Measurements from ENCODE around the gene GUCY1B1. TPM values are rescaled to one million over a fixed set of nuclear protein-coding genes. Genes with fewer than 3 reads are reported as not detected.

GUCY1B1 gene
- total RNA-seq, 1 experiment from 2014 or later = 0.50 TPM

DNA sequence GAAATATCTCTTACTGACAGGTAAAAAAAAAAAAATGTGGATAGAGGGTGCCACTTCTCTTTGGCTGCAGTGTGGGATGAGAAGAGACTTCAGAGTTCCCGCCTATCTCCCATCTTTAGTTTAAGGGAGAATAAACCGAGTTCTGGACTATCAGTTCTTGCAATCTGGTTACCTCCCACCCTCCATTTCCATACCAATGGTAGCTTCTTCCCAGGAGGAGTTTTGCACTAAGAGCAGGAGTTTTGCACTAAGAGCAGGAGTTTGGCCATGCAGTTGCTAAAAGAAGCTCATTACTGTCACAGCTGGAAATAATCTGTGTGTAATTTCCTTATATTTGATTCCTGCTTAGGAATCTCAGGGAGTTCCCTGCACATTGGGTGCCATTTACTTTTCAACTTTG is 10.8 kb upstream of the GUCY1B1 start:
- Histone ChIP-seq H3K79me1 (ENCODE audit: insufficient read depth, low read depth, low read length, poor library complexity, severe bottlenecking) (no peaks in the 10 kb centered on the region), H2AK5ac (ENCODE audit: insufficient read length, low read length) (no peak overlapping the region), H4K20me1 (ENCODE audit: control insufficient read depth, insufficient read depth, insufficient read length) (no peaks in the 10 kb centered on the region), H3K4ac (ENCODE audit: low read depth, low read length) (no peak overlapping the region), H3K14ac (ENCODE audit: insufficient read depth, low read length) (no peak overlapping the region), H3K4me2 (ENCODE audit: insufficient read depth, insufficient read length, low read length) (no peak overlapping the region), H4K5ac (ENCODE audit: insufficient read length, low read depth, low read length) (no peak overlapping the region), H3K23ac (ENCODE audit: insufficient read length, low read depth, low read length) (no peak overlapping the region), H3K4me1 (ENCODE audit: insufficient read depth, low read length) (peaks cover 6% of the 10 kb centered on the region; the same call in 1 of the 2 replicates), H3K27me3 (ENCODE audit: insufficient read depth, low read length) (no peaks in the 10 kb centered on the region), H3K23me2 (ENCODE audit: insufficient read length, low read depth, low read length, poor library complexity, severe bottlenecking) (no peaks in the 10 kb centered on the region), H2BK15ac (ENCODE audit: low read depth, low read length) (no peak overlapping the region), H2BK12ac (ENCODE audit: insufficient read length, low read depth, low read length) (no peak overlapping the region), H3K18ac (ENCODE audit: insufficient read length, low read depth, low read length) (no peak overlapping the region), H3K9ac (ENCODE audit: extremely low read depth, insufficient read length, low read length) (no peak overlapping the region), H3K79me2 (ENCODE audit: insufficient read depth, low read length) (no peaks in the 10 kb centered on the region), H3K9me3 (ENCODE audit: control insufficient read depth, low read depth, low read length) (no peaks in the 10 kb centered on the region), H2BK5ac (ENCODE audit: insufficient read length, low read length) (no peak overlapping the region), H3T11ph (ENCODE audit: low read length) (no peak overlapping the region), H4K8ac (replicated peaks; ENCODE audit: insufficient read length, low read depth, low read length) (no peak overlapping the region), H3K27ac (ENCODE audit: insufficient read length, low read depth, low read length) (no peak overlapping the region), H2BK120ac (ENCODE audit: low read depth, low read length, poor library complexity, severe bottlenecking) (no peak overlapping the region), H2AFZ (ENCODE audit: low read length) (no peak overlapping the region), H4K91ac (ENCODE audit: insufficient read length, low read depth, low read length) (no peak overlapping the region), H3K56ac (ENCODE audit: insufficient read length, low read depth, low read length) (no peak overlapping the region), H2BK20ac (ENCODE audit: low read depth, low read length, poor library complexity, severe bottlenecking) (no peak overlapping the region)
- no CpG with 5 or more reads among the region's 2 CpGs for WGBS (ENCODE audit: extremely low coverage, insufficient read length, low lambda C conversion rate)
- Mint-ChIP-seq H3K9me3 (peaks cover 0 to 4% of the 10 kb centered on the region in 2 experiments; a peak in 1 of 5 replicates), H3K27me3 (ENCODE audit: low read depth) (no peaks in the 10 kb centered on the region; the same call in 1 of the 2 replicates), H3K4me3 (no peak overlapping the region), H3K27ac (no peak overlapping the region), H3K36me3 (ENCODE audit: insufficient read depth in 1 of 3, low read depth in 3 of 3) (peaks cover 0 to 1% (median 0%) of the 10 kb centered on the region in 3 experiments; a peak in 2 of 7 replicates), H3K4me1 (peaks cover 21 to 23% of the 10 kb centered on the region in 2 experiments)
- TF ChIP-seq, protein P1, sequence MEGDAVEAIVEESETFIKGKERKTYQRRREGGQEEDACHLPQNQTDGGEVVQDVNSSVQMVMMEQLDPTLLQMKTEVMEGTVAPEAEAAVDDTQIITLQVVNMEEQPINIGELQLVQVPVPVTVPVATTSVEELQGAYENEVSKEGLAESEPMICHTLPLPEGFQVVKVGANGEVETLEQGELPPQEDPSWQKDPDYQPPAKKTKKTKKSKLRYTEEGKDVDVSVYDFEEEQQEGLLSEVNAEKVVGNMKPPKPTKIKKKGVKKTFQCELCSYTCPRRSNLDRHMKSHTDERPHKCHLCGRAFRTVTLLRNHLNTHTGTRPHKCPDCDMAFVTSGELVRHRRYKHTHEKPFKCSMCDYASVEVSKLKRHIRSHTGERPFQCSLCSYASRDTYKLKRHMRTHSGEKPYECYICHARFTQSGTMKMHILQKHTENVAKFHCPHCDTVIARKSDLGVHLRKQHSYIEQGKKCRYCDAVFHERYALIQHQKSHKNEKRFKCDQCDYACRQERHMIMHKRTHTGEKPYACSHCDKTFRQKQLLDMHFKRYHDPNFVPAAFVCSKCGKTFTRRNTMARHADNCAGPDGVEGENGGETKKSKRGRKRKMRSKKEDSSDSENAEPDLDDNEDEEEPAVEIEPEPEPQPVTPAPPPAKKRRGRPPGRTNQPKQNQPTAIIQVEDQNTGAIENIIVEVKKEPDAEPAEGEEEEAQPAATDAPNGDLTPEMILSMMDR (conservative IDR thresholded peaks at IDR 0.05) = no peak
- DNase-seq = no peak

Data from H9 (cell line).